Fibroblast of skin of left quadriceps (primary cell): ENCODE results near the gene ATXN7L3.
A peak's percentile ranks its signal among the peaks of the same experiment; 100 is the strongest.
"Not testable (repeated sequence)": the region's sequence is repeated elsewhere in the genome, so short reads cannot be mapped to it uniquely, and the experiment has no call there.

Experiments used
- DNase-seq, 2 experiments: peaks; one replicate each; pipeline ENCODE4 v3.0.0-alpha.2; 2013; ENCODE audit warnings: low read depth in 2 of 2

ATXN7L3 gene, protein sequence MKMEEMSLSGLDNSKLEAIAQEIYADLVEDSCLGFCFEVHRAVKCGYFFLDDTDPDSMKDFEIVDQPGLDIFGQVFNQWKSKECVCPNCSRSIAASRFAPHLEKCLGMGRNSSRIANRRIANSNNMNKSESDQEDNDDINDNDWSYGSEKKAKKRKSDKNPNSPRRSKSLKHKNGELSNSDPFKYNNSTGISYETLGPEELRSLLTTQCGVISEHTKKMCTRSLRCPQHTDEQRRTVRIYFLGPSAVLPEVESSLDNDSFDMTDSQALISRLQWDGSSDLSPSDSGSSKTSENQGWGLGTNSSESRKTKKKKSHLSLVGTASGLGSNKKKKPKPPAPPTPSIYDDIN

DNA sequence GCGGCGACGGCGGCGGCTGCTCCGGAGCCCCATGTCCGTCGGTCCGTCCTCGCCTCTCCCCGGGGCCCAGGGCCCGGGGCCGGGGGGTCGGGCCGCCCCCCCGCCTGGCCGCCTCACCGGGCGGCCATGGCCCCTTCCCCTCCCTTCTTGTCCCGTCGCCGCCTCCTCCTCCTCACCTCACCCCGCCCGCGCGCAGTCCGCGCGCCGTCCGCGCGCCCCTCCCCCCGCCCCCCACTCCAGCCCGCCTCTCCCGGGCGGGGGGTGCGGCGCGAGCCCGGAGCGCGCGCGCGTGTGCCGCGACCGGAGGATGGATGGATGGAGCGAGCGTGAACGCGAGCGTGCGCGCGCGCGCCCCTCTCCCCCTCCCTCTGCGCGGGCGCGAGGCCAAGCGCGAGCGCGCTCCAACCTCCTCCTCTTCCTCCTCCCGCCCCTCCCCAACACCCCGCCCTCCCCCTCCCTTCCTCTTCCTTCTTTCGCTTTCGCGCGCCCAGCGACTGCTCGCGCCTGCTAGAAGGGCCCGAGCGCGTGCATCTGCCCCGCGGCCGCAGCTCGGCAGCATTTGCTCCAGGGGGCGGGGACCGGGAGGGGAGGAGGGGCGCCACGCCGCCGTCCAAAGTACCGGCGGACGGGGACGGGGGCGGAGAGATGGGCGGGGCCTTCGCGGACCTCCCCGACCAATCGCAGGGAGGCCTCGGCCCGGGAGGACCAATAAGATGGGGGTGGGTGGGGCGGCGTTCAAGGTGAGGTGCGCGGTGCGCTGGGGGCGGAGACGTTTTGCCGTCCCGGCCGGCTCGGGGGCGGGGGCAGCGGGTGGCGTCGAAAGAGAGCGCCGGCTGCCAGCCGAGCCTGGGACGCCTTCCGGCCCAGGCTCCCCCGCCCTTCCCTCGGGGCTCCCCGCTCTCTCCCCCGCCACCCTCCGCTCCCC is at the start of gene ATXN7L3:
Gene ATXN7L3, minus strand, starts transcription at position 332 of the 925 bp plus-strand sequence. CDS start 1,814 bp downstream, outside the sequence.
- peak; percentile 97 for DNase-seq

DNA sequence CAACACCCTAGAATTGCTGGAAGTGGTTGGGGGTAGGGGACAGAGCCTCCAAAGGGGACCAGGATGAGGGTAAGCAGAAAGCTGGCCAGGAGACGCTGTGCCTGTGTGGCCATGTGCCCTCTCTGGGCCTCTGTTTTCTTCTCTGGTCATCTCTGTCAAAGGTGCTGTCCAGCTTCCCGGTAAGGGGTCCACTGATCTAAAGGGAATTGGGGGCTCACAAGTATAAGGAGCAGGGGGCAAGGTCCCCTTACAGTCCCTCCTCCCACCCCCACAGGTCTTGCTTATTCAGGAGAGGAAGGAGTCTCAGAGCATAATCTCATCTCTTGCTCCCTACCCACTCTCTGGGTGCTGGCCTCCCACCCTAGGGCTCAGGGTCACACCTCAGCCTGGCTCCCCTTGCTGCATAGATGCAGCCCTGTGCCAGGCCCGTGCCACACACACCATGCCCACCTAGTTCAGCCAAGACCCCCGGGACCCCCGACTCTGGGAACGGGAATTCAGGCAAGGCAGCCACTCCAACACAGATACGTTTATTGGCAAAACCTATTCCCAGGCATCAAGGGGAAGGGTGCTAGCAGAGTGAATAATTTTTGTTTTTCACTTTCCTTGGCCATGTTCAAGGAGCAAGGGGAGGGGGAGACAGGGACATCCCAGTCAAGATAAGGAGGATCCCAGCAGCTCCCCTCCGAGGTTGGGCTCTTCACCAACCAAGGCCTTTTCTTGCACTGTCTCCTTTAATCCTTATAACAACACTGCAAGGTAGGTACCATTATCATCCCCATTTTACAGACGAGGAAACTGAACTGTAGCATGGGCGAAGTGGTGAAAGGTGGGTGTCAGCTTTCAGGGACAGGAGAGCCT is 48.4 kb upstream of the ATXN7L3 start:
- DNase-seq, result no peak

DNA sequence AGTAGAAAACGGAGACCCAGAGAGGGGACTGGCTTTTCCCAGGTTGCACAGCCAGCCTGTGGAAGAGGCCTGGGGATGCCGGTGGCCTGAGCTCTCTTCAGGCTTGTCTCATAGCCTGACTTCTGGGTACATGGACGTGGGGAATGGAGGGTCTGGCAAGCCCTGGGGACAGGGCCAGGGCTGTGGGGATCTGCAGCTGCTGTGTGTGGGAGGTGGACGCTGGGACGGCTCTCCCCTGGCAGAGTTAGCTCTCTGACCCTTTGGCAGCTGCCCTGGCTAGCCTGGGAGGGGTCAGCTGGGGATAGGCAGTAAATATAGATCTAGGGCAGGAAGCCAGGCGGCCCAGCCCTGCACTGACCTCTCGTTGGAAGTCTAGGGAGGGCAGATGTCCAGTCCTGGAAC is 47.8 kb upstream of the ATXN7L3 start:
- no peak for DNase-seq

DNA sequence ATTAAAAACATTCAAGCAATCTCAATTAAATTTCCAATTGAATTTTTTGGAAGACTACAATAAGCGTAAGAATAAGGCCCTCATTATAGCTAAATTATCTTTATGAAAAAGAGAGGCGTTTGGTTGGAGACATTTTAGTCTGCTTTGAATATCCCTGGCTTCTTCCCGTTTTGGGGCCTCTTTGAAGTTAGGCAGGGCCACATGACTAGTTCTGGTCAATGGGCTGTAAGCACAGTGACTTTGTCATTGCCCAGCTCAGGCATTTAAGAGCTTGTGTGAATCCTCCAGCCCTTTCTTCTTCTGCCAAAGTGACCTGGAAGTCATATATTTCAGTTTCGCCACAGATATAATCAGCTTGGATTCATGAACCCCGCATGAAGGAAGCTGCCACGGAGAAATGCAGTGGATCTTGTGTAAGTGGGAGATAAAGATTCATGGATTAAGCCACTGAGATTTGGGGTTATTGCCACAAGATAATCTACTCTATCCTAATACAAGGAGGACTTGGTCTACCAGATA is 41.5 kb upstream of the ATXN7L3 start:
- DNase-seq, result no peak

DNA sequence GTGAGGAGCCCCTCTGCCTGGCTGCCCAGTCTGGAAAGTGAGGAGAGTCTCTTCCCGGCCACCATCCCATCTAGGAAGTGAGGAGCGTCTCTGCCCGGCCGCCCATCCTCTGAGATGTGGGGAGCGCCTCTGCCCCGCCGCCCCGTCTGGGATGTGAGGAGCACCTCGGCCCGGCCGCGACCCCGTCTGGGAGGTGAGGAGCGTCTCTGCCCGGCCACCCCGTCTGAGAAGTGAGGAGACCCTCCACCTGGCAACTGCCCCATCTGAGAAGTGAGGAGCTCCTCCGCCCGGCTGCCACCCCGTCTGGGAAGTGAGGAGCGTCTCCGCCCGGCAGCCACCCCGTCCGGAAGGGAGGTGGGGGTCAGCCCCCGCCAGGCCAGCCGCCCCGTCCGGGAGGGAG is 38.2 kb upstream of the ATXN7L3 start:
- DNase-seq, result not testable (repeated sequence)

DNA sequence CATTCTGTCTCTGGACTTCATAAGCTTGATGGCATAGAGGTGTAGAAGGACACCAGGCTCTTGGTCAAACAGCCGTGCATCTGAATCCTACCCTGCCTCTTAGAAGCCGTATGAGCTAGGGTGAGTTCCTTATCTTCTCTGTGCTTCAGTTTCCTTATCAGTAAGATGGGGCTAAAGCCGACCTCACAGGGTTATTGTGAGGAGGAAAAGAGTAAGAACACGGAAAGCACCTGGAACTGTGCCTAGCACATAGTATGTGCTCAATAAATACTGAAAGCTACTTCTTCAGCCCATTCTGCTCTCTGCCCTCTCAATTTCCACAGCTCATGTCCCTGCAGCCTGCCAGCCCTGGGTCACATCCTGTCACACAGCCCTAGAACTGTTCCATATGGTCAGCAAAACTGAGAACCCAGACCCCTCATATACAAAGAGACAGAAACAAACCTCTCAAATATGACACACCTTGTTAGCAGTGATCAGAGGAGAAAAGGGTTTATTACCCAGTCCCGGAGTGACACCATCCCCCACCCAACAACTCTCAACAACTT is 36.8 kb upstream of the ATXN7L3 start:
- DNase-seq, result no peak

DNA sequence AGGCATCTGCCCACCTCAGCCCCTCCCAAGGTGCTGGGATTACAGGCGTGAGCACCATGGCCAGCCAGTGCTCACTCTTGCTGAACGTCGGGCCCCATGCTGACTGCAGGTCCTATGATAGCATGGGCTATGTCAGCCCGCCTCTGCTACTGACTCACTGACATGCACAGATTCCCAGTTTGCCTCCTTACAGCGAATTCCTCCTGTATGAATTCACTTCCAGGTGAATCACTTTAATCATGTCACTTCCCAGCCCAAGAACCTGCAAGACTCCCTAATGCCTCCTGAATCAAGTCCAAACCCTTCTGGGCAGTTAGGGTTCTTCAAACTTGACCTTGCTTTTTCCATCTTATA is 35.9 kb upstream of the ATXN7L3 start:
- DNase-seq, result no peak

DNA sequence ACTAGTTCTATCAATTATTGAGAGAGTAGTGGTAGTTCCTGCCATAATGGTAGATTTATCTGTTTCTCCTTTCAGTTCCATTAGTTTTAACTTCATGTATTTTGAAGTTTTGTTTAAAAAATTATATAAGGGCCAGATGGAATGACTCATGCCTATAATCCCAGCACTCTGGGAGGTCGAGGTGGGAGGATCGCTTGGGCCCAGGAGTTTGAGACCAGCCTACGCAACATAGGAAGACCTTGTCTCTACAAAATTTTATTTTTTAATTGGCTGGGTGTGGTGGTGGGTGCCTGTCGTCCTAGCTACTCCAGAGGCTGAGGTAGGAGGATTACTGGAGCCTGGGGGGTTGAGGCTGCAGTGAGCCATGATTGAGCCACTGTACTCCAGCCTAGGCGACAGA is 33.9 kb upstream of the ATXN7L3 start:
- DNase-seq, result no peak

DNA sequence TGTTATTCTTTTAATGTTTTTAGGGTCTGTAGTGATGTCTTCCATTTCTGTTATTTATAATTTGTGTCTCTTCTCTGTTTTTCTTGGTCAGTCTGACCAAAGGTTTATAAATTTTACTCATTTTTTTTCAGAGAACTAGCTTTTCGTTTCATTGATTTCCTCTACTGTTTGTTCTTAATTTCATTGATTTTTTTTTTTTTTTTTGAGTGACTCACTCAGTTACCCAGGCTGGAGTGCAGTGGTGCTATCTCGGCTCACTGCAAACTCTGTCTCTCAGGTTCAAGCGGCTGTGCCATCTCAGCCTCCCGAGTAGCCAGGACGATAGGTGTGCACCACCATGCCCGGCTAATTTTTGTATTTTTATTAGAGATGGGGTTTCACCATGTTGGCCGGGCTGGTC is 32.4 kb upstream of the ATXN7L3 start:
- no peak for DNase-seq

DNA sequence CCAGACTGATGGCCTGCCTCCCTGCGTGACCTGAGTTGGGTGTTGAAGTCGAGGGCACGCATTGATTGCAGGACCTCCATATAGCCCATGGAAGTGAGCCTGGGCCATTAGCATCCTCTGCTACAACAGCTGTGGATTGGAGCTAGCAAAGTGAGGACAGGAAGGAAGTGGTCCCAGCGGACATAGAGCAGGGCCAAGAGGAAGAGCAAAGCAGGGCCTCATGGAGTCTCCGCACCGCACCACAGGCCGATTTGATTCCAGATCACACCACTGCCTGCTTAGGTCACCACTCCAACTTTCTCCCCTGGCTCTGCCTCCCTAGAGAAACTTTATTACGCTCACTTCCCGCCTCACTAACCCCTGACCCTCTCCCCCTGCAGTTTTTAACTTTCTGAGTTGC is 30.5 kb upstream of the ATXN7L3 start:
- DNase-seq, result no peak

DNA sequence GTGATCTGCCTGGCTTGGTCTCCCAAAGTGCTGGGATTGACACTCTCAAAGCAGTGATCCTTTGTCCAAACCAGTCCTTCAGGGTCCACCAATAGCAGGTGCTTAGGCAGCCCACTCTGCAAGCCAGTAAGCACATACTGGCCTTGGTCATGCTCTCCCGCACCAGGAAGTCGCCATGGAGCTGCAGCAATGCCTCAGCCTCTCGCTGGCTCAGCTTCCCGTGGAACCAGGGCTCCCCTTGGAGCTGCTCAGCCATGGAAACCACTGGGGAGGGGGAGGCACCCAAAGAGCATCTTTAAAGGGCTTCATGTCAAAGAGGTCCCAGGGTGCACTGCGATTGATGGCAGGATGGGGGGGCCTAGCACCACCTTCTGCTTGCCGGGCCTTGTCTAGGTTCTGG is 29.4 kb upstream of the ATXN7L3 start:
- DNase-seq, result no peak

DNA sequence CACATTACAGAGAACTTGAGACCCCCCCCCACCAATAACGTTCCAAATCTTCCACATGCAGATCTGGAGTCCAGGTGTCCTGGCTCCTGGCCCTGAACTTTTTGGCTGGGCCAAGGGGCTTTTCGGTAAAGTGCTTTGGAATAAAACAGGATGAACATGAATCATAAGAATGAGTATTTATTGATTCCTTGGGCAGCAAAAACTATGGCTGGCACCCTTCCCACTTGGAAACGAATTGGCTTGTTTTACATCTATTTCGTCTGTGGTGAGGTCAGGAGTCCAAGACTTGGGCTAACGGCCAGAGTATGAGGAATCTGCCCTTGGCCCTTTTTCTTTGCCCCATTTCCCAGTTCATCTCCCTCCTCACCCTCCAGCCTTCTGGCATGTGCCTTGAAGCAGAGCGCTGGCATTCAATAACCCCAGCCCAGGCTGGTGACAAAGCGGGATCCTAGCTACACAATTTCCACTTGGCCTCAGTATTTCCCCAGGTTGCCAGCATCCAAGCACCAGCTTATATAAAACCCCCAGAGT is 23.9 kb upstream of the ATXN7L3 start:
- no peak for DNase-seq

DNA sequence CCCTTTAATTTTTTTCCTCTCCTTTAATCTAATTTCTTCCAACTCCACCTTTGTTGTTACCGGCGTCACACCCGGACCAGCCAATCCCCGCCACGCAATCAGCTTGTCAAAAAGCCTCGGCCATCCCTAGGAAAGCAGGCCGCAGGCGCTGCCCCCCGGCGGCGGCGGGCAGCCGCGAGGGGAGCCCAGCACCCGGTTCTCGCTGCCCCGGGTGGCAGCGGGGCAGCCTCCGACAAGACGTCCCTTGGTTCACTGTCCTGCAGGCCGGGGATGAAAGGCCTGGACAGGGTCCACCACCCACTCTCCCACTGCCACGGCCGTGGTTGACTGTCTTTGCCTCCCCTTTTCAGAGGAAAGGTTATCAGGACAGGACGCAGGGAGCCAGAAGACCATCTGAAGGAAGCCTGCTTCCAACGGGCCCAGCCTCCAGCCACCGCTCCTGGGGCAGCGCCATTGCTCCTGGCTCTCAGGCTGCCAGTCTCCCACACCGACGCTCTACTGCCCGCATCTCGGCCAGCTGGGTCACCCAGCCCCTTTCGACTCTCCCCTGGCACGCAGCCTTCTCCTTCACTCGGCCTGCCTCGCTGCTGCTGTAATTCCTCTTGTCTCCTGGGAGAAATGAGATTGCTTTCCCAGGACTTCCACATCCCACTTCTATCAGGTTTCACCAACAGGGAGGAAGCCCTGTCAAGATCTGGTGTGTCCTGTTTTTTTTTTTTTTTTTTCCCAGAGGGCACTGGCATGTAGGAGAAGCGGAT is 22.6 kb upstream of the ATXN7L3 start:
- DNase-seq, result no peak

DNA sequence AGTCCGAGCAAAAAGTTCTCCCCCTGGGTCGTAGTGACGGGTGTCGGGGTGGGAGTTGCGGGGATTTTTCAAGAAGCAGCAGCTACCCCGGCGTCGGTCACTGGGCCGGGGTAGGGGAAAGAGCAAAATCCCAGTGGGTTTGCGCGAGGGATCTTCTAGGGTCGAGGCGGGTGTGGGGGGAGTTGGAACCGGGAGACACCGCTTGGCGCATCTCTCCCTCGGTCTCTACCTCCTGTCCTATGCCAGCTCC is 22.1 kb upstream of the ATXN7L3 start:
- no peak for DNase-seq

DNA sequence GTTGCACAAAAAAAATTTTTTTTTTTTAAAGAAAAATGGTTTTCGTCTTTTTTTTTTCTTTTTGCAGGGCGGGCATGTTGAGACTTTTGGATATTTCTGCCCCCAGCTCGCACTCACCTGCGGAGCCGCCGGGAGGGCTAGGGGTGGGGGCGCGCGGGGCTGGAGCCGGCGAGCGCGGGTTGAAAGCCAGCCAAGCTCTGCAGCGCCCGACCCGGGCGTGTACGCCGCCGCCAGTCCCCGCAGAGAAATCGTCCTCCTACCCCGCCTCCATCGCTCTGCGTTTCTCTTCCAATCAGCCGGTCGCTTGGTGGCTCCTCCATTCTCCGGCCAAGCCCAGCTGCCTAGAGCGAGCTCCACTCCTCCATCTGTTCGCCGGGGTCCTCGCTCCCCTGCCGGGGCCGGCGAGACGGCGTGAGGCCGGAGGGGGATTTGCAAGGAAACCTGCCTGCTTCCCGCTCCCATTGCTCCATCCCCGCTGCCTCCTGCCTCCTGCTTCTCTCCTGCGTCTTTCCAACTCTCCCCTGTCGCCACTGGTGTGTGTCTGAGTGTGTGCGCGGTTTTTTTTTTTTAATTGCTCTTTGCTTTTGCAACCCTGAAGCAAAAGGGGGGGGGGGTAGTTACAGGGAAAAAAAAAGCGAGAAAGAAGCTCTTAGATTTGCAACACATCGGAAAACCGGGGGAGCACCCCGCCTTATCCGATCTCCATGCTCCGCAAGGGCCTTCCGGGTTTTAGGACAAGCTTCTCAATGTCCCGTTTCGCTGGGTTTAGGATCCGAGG is 21.6 kb upstream of the ATXN7L3 start:
- no peak for DNase-seq

DNA sequence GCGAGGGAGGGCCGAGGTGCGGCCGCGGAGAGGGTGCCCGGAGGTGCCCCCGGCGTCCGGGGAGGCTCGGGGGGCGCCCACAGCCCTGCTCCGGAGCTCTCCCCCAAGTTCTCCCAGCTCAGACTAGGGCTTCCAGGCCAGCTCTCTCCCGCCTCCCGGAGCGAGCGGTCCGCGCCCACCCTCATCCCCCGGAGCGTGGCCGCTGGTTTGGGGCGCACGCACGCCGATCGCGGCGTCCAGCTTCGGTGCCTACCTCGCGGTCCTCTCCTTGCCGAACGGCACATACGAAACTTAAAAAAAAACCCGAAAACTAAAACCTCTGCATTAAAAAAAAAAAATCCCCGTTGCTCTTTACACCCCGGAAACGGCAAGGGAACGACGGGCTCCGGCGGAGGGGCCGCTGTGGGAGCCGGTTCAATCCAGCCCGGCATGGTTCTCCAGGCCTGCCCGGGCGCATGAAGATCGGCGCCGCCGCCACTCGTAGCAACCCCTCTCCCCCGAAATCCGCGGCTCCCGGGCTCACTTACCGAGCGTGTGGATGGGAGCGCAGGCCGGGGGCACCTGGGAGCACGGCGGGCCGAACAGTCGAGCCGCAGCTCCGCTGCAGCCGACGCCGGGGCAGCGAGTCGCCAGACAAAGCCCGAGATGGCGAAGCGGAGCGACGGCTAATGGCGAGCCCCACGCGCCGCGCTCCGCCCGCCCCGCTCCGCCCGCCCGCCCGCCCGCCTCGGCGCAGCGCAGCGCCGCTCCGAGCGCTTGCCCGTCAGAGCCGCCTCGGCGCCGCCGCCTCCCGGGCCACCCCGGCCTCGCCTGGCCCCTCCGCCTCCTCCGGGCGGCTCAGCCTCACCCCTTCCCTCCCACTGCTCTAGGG is 20.8 kb upstream of the ATXN7L3 start:
- DNase-seq, result no peak

DNA sequence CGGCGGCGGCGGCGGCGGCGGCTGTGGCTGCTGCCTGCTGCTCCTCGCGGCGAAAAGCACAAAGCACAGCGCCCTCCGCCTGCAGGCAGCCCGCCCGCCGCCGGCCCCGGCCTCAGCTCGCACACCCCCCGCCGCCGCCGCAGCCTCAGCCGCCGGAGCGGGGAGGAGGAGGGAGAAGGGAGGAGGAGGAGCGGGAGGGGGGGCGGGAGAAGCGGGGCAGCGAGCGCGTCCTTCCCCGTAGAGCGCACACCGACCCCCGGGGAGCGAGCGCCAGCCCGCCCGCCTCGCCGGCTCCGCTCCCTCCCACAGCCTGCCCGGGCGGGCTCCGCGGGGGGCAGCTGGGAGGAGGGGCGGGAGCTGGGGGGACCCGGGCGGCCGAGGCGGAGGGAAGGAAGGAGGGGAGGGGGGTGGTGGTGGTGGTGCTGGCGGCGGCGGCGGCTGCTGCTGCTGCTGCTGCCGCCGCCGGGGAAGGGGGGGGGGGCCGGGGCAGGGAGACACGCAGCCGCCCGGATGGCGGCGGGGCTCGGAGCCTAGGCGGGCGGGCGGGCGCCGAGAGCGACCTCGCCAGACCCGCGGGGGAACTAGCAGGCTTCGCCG is 20.0 kb upstream of the ATXN7L3 start, which contains the start of gene UBTF:
Gene UBTF, minus strand, starts transcription at position 60 of the 597 bp plus-strand sequence. CDS start 1,446 bp downstream, outside the sequence.
- DNase-seq, result no peak

DNA sequence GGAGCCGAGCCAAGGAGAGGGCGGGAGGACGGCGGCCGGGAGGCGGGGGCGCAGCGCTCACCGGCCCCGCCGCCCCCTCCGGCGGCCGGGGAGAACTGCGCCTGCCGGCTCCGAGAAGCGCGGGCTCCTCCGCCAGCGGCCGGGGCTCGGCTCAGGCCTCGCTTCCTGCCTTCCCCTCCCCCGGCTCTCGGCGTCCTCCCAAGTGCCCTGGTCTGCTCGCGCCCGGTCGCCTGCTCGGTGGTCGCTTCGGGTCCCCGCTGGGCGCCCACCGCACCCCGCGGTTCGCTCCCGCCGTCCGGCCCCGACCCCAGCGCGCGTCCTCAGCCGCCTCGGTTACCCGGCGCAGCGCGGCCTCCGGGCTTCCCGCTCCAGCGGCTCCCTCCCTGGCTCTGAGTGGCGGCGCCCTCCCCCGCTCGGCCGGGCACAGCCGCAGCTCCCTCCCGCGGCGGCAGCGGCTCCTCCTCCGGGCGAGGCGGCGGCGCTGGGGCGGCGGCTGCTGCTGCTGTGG is 19.5 kb upstream of the ATXN7L3 start:
- no peak for DNase-seq
